Astrocyte (in vitro differentiated cells and primary cell): ENCODE measurements around the gene PLEKHG5. TPM values are rescaled to one million over a fixed set of nuclear protein-coding genes. Genes with fewer than 3 reads are reported as not detected.

Experiments used
- DNase-seq: peaks from one replicate; pipeline ENCODE4 v3.0.0-alpha.2; 2010; ENCODE audit warnings: low read depth
- FAIRE-seq: peaks from 2 replicates; lab custom pipeline; 2011; peaks lifted over from hg19 to GRCh38; lab: Jason Lieb, UNC
- H2AFZ ChIP-seq: 2 replicates; pipeline ENCODE4 v1.6.0; 2012; ENCODE audit warnings: low read depth, low read length, inconsistent platforms
- H3K27ac ChIP-seq: 2 replicates; pipeline ENCODE4 v1.5.1; 2011; ENCODE audit warnings: low read depth, low read length, inconsistent platforms
- H3K27me3 ChIP-seq: 2 replicates; pipeline ENCODE4 v1.6.0; 2011; ENCODE audit warnings: low read length, inconsistent platforms; ENCODE audit not compliant: insufficient read depth
- H3K36me3 ChIP-seq: 2 replicates; pipeline ENCODE4 v1.5.1; 2011; ENCODE audit warnings: low read length, inconsistent platforms; ENCODE audit not compliant: insufficient read depth
- H3K4me1 ChIP-seq: 2 replicates; pipeline ENCODE4 v1.5.1; 2011; ENCODE audit warnings: low read length, inconsistent platforms; ENCODE audit not compliant: insufficient read depth
- H3K4me2 ChIP-seq: 2 replicates; pipeline ENCODE4 v1.6.0; 2012; ENCODE audit warnings: low read length, inconsistent platforms
- H3K4me3 ChIP-seq: 2 replicates; pipeline ENCODE4 v1.5.1; 2011; ENCODE audit warnings: low read depth, mild to moderate bottlenecking, low read length, inconsistent platforms; ENCODE audit not compliant: insufficient read depth
- H3K79me2 ChIP-seq: 2 replicates; pipeline ENCODE4 v1.6.0; 2012; ENCODE audit warnings: mild to moderate bottlenecking, low read length, inconsistent platforms; ENCODE audit not compliant: insufficient read depth
- H3K9ac ChIP-seq: 2 replicates; pipeline ENCODE4 v1.6.0; 2012; ENCODE audit warnings: mild to moderate bottlenecking, low read length, inconsistent platforms
- H3K9me3 ChIP-seq: 2 replicates; pipeline ENCODE4 v1.5.1; 2012; ENCODE audit warnings: low read depth, mild to moderate bottlenecking, low read length, inconsistent platforms; ENCODE audit not compliant: insufficient read depth
- H4K20me1 ChIP-seq: 2 replicates; pipeline ENCODE4 v1.6.0; 2012; ENCODE audit warnings: low read length, inconsistent platforms; ENCODE audit not compliant: insufficient read depth
- H3K27ac Mint-ChIP-seq: one replicate; pipeline ENCODE4 v1.8.0; 2021; ENCODE audit warnings: mild to moderate bottlenecking, mixed read lengths; ENCODE audit not compliant: unreplicated experiment
- H3K27me3 Mint-ChIP-seq: one replicate; pipeline ENCODE4 v1.8.0; 2021; ENCODE audit warnings: low read depth, mixed read lengths; ENCODE audit not compliant: unreplicated experiment
- H3K36me3 Mint-ChIP-seq: one replicate; pipeline ENCODE4 v1.8.0; 2021; ENCODE audit warnings: low read depth, mixed read lengths; ENCODE audit not compliant: unreplicated experiment
- H3K4me1 Mint-ChIP-seq: one replicate; pipeline ENCODE4 v1.8.0; 2021; ENCODE audit warnings: low read depth, mixed read lengths; ENCODE audit not compliant: unreplicated experiment
- H3K4me3 Mint-ChIP-seq: one replicate; pipeline ENCODE4 v1.8.0; 2021; ENCODE audit warnings: mild to moderate bottlenecking, moderate library complexity, mixed read lengths; ENCODE audit not compliant: unreplicated experiment
- H3K9me3 Mint-ChIP-seq: one replicate; pipeline ENCODE4 v1.8.0; 2021; ENCODE audit warnings: mild to moderate bottlenecking, mixed read lengths; ENCODE audit not compliant: unreplicated experiment
- CTCF ChIP-seq: IDR thresholded peaks from 2 replicates; pipeline ENCODE4 v1.5.1; 2011; ENCODE audit warnings: low read depth, mild to moderate bottlenecking, inconsistent platforms, low read length, moderate library complexity; ENCODE audit not compliant: insufficient read depth
- EZH2 ChIP-seq: IDR thresholded peaks from 2 replicates; pipeline ENCODE4 v1.6.1; 2012; ENCODE audit warnings: mild to moderate bottlenecking, low read length, inconsistent platforms; ENCODE audit not compliant: insufficient read depth
- total RNA-seq: library from RNA; stranded (reverse); gene quantifications from 2 replicates; pipeline ENCODE4 v1.2.1, GENCODE V29; 2021

Gene PLEKHG5
- total RNA-seq, 1 donor from 2014 or later, result 25.1 TPM

GRCh38 chr1:6424619-6425593 lies 66.6 kb downstream of the PLEKHG5 start, which contains the start of gene ESPN:
Gene ESPN, plus strand, starts transcription at chr1:6424776. Its CDS starts 180 bp downstream, at chr1:6424956.
- no peak within 1 kb of the TSS for H3K9ac ChIP-seq
- H3K4me2 ChIP-seq, result peak within 1 kb of the TSS; percentile 22
- H3K36me3 ChIP-seq, result no peaks in the 10 kb centered on the region
- H3K4me3 ChIP-seq, result no peak within 1 kb of the TSS
- no peak for DNase-seq
- H3K4me3 Mint-ChIP-seq, result peak within 1 kb of the TSS; percentile 41
- peaks cover 60% of the 10 kb centered on the region for H3K27me3 Mint-ChIP-seq
- H4K20me1 ChIP-seq, result no peaks in the 10 kb centered on the region
- H3K27me3 ChIP-seq, result peaks cover 52% of the 10 kb centered on the region
- no peak for FAIRE-seq
- H3K36me3 Mint-ChIP-seq, result no peaks in the 10 kb centered on the region
- peak within 1 kb of the TSS; percentile 7 for H3K27ac Mint-ChIP-seq
- H2AFZ ChIP-seq, result peak within 1 kb of the TSS; percentile 52
- no peaks in the 10 kb centered on the region for H3K4me1 Mint-ChIP-seq
- no peaks in the 10 kb centered on the region for H3K9me3 ChIP-seq
- H3K27ac ChIP-seq, result no peak within 1 kb of the TSS
- no peak for TF ChIP-seq CTCF
- TF ChIP-seq EZH2, result peak; percentile 57
- no peaks in the 10 kb centered on the region for H3K9me3 Mint-ChIP-seq
- H3K4me1 ChIP-seq, result peaks cover 22% of the 10 kb centered on the region
- H3K79me2 ChIP-seq, result no peaks in the 10 kb centered on the region

GRCh38 chr1:6424000-6424565 lies 67.4 kb downstream of the PLEKHG5 start:
- no peaks in the 10 kb centered on the region for H3K36me3 Mint-ChIP-seq
- no peaks in the 10 kb centered on the region for H3K9me3 Mint-ChIP-seq
- peaks cover 22% of the 10 kb centered on the region for H3K4me1 ChIP-seq
- FAIRE-seq, result no peak
- peaks cover 58% of the 10 kb centered on the region for H3K27me3 Mint-ChIP-seq
- H4K20me1 ChIP-seq, result no peaks in the 10 kb centered on the region
- no peak overlapping the region for H3K9ac ChIP-seq
- peak overlapping the region; percentile 7 for H3K27ac Mint-ChIP-seq
- no peaks in the 10 kb centered on the region for H3K9me3 ChIP-seq
- no peak overlapping the region for H3K4me3 Mint-ChIP-seq
- no peak for TF ChIP-seq CTCF
- peak; percentile 63 for TF ChIP-seq EZH2
- no peak overlapping the region for H3K27ac ChIP-seq
- H3K79me2 ChIP-seq, result no peaks in the 10 kb centered on the region
- H3K27me3 ChIP-seq, result peaks cover 56% of the 10 kb centered on the region
- H3K36me3 ChIP-seq, result no peaks in the 10 kb centered on the region
- peak overlapping the region; percentile 22 for H3K4me2 ChIP-seq
- DNase-seq, result no peak
- no peak overlapping the region for H2AFZ ChIP-seq
- H3K4me3 ChIP-seq, result no peak overlapping the region
- H3K4me1 Mint-ChIP-seq, result no peaks in the 10 kb centered on the region
